ENCODE data around the gene PLA2G2A. TPM values are rescaled to one million over a fixed set of nuclear protein-coding genes. Genes with fewer than 3 reads are reported as not detected.
"Not testable (repeated sequence)": the region's sequence is repeated elsewhere in the genome, so short reads cannot be mapped to it uniquely, and the experiment has no call there.

Gene PLA2G2A
- total RNA-seq, 4 donors from 2014 or later = 14.9 to 154 (median 60.9) TPM

- H3K27ac ChIP-seq = no peak overlapping the region
- H3K36me3 ChIP-seq = no peaks in the 10 kb centered on the region
- intact Hi-C loops (cut with DNase I; ENCODE audit: low total_unique reads) = no loop called here
- no peak overlapping the region for H3K4me3 ChIP-seq
- H3K4me1 ChIP-seq = no peaks in the 10 kb centered on the region
- no peak for DNase-seq
- peaks cover 0 to 13% of the 10 kb centered on the region in 2 donors for H3K9me3 ChIP-seq
- in situ Hi-C loops (cut with MboI; ENCODE audit: low pct_ligation_motif_present in 1 of 4, low pct_unique_long_range_greater_than_20kb in 1 of 4, low sequenced_read_pairs in 3 of 4) = no loop called here
- no peak for TF ChIP-seq EP300 (IDR thresholded peaks at IDR 0.05; ENCODE audit: low read depth)
- no peaks in the 10 kb centered on the region for H3K27me3 ChIP-seq
- 42% methylated on average over 1 of the region's 1 CpG; no CpG with 5 or more reads in 1 of the 2 donors for WGBS, 2 donors (ENCODE audit: low coverage in 1 of 2)
Observed at GRCh38 chr1:19932866-19933265, 46.6 kb downstream of the PLA2G2A start.

- H3K36me3 ChIP-seq; H3K27ac ChIP-seq; H3K27me3 ChIP-seq; H3K4me3 ChIP-seq; H3K4me1 ChIP-seq; intact Hi-C loops (cut with DNase I; ENCODE audit: low total_unique reads); H3K9me3 ChIP-seq; DNase-seq; in situ Hi-C loops (cut with MboI; ENCODE audit: low pct_ligation_motif_present in 1 of 4, low pct_unique_long_range_greater_than_20kb in 1 of 4, low sequenced_read_pairs in 3 of 4): not testable (repeated sequence)
- WGBS, 2 donors (ENCODE audit: low coverage in 1 of 2) = 48 to 75% methylated on average over 2 to 3 of the region's 3 CpGs
Observed at GRCh38 chr1:19927130-19927421, 52.3 kb downstream of the PLA2G2A start.

- Histone ChIP-seq H3K4me1 (no peaks in the 10 kb centered on the region), H3K27me3 (no peaks in the 10 kb centered on the region), H3K27ac (no peak overlapping the region), H3K4me3 (no peak overlapping the region), H3K9me3 (peaks cover 0 to 4% of the 10 kb centered on the region in 2 donors), H3K36me3 (no peaks in the 10 kb centered on the region)
- in situ Hi-C loops (cut with MboI; ENCODE audit: low pct_ligation_motif_present in 1 of 4, low pct_unique_long_range_greater_than_20kb in 1 of 4, low sequenced_read_pairs in 3 of 4) (no loop called here), intact Hi-C loops (cut with DNase I; ENCODE audit: low total_unique reads) (no loop called here)
- TF ChIP-seq CTCF (IDR thresholded peaks at IDR 0.05) (no peak), POLR2AphosphoS5 (IDR thresholded peaks at IDR 0.05) (no peak), POLR2A (IDR thresholded peaks at IDR 0.05) (no peak), EP300 (IDR thresholded peaks at IDR 0.05; ENCODE audit: low read depth) (no peak)
- 70 to 71% methylated on average over 3 to 8 of the region's 8 CpGs for WGBS, 2 donors (ENCODE audit: low coverage in 1 of 2)
- DNase-seq = no peak
Observed at GRCh38 chr1:19926296-19927129, 52.9 kb downstream of the PLA2G2A start.

Other genes starting within 250 kb of the PLA2G2A start
- 10 to 100 TPM; 16.1 to 36.2 (median 26.9) TPM for gene TMCO4, start 179.7 kb downstream of the PLA2G2A start, total RNA-seq
- 100 to 1,000 TPM in 1 of 4 donors, 10 to 100 TPM in 3; 10.5 to 174 (median 63.2) TPM for gene RNF186, start 164.3 kb downstream of the PLA2G2A start, total RNA-seq
- gene OTUD3, start 97.2 kb downstream of the PLA2G2A start, total RNA-seq = 10 to 100 TPM in 2 of 4 donors, 1 to 10 TPM in 2; 5.9 to 10.8 (median 9.9) TPM
- not detected for gene PLA2G2E, start 56.0 kb downstream of the PLA2G2A start, total RNA-seq
- 1 to 10 TPM in 2 of 4 donors, under 1 TPM in 1, not detected in 1; 0.60 to 3.1 (median 2.9) TPM for gene PLA2G5, start 90.6 kb upstream of the PLA2G2A start, total RNA-seq
- under 1 TPM in 1 of 4 donors, not detected in 3; 0.16 TPM for gene PLA2G2D, start 139.9 kb upstream of the PLA2G2A start, total RNA-seq
- gene PLA2G2F, start 159.7 kb upstream of the PLA2G2A start, total RNA-seq = under 1 TPM in 1 of 4 donors, not detected in 3; 0.32 TPM
- gene UBXN10, start 206.5 kb upstream of the PLA2G2A start, total RNA-seq = 10 to 100 TPM in 1 of 4 donors, 1 to 10 TPM in 3; 4.3 to 15.3 (median 5.8) TPM
- 1 to 10 TPM in 1 of 4 donors, under 1 TPM in 2, not detected in 1; 0.14 to 4.1 (median 0.16) TPM for gene PLA2G2C, start 206.9 kb upstream of the PLA2G2A start, total RNA-seq

All from transverse colon (tissue), 4 donors.